ENCODE results near the gene LSM12.
"Not testable (repeated sequence)": the region's sequence is repeated elsewhere in the genome, so short reads cannot be mapped to it uniquely, and the experiment has no call there.

The LSM12 gene

DNA sequence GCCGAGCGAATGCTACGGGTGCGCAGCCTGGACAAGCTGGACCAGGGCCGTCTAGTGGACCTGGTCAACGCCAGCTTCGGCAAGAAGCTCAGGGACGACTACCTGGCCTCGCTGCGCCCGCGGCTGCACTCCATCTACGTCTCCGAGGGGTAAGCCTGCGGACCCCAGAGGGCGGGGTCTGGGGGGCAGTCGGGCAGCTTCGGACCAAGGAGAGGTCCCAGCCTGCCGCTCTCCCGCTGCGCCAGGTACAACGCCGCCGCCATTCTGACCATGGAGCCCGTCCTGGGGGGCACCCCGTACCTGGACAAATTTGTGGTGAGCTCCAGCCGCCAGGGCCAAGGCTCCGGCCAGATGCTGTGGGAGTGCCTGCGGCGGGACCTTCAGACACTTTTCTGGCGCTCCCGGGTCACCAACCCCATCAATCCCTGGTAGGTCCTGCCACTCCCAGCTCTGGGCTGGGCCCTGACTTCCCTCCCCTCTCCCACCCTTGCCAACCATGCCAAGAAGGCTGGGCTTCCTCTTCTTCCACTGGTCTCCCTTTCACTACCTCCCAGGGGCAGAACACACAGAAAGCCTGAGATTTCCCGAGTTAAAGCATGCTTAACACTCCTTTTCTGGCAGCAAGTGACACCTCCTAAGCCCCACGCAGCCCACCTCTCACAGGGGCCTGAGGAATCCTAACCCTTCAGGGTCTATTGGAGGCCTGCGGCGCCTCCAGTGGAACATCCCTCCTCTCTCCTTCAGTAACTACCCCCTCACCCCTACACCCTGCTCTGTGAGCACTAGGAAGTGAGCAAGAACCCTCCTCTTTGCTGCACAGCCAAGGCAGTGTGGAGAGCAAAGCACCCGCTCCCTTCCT lies 58.9 kb downstream of the LSM12 start:
- DNase-seq (ENCODE audit: low spot score) = no peak

DNA sequence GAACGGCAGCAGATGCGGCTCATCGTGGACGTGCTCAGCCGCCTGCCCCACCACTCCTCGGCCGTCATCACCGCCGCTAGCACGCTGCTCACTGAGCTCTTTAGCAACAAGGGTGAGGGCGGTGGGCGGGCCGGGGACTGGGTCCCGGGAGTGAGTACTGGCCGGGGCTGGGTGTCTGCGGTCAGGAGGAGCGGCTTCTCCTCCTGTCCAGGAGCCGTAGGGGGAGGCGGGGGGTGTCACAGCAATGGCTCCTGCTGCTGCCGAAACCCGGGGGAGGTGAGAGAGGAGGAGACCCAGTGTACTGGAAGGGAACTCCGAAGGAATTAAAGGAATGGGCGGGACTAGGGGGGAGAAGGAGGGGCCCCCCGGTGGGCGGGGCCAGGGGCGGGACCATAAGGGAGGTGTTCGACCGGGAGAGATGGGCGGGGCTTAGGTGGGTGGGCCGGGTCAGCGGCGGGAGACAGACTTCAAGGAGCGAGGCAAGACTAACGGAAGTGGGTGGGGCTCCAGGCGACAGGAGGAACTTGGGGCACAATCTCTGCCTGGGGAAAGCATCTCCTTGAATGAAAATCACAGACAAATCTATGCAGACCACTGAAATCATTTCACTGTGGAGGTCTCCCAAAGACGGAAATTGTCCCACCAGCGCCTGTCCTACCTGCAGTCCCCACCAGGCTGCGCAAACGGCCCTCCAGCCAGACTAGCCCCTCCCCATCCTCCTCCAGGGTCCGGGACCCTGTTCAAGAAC lies 59.7 kb downstream of the LSM12 start:
- DNase-seq (ENCODE audit: low spot score) = peak; percentile 98

DNA sequence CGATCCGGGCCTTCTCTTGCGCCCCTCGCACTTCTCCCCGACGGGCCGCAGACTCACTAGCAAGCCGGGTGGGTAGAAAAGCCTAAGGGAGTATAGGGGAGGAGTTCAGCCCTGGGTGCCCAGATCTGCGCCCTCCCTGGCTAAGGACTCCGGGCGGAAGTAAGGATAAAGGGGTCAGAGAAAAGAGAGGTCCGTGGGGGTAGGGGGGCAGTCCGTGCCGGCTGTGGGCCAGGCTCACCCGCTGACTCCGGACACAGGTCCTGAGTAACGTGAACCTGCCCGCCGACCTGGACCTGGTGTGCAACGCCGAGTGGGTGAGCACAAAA lies 60.2 kb downstream of the LSM12 start:
- DNase-seq (ENCODE audit: low spot score) = no peak

DNA sequence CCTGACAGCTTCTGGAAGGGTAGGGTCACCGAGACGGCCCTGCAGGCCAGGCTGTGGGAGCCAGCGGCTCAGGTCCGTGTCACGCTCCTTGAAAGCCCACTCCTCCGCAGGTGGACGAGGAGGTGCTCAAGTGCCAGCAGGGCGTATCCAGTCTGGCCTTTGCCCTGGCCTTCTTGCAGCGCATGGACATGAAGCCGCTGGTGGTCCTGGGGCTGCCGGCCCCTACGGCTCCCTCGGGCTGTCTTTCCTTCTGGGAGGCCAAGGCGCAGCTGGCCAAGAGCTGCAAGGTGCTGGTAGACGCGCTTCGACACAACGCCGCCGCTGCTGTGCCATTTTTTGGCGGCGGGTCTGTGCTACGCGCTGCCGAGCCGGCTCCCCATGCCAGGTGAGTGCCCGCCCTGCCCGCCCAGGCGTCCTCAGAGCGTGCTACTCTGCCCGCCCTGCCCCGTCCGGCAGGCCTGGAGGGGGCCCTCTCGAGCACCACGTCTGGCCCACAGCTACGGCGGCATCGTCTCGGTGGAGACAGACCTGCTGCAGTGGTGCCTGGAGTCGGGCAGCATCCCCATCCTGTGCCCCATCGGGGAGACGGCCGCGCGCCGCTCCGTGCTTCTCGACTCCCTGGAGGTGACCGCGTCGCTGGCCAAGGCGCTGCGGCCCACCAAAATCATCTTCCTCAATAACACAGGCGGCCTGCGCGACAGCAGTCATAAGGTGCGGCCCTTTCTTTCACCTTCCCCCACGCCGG lies 60.8 kb downstream of the LSM12 start:
- DNase-seq (ENCODE audit: low spot score) = peak; percentile 74

DNA sequence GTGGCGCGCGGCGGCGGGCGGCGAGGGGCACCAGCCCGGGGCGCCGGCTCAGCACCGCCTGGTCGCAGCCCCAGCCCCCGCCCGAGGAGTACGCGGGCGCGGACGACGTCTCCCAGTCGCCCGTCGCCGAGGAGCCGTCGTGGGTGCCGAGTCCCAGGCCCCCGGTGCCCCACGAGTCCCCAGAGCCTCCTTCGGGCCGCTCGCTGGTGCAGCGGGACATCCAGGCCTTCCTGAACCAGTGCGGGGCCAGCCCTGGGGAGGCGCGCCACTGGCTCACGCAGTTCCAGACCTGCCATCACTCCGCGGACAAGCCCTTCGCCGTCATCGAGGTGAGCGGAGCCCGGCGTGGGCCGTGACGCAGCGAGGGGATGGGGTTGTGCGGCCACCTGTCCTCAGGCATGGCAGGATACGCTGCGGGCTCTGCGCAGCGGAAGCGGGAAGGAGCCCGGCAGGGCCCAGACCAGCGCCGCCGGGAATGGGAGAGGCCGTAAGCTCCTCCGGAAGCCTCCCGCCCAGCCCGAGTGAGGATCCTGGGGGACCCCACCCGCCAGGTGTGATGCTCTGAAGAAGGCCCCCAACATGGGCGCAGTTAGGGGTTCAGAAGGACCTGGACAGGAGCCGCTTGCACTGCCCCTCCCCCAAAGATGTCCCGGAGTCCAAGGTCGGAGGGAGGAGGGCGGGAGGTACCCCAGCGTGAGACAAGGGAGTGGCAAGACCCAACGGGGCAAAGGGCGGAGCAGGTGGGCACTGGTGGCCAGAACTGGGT lies 61.5 kb downstream of the LSM12 start:
- DNase-seq (ENCODE audit: low spot score) = peak; percentile 50

DNA sequence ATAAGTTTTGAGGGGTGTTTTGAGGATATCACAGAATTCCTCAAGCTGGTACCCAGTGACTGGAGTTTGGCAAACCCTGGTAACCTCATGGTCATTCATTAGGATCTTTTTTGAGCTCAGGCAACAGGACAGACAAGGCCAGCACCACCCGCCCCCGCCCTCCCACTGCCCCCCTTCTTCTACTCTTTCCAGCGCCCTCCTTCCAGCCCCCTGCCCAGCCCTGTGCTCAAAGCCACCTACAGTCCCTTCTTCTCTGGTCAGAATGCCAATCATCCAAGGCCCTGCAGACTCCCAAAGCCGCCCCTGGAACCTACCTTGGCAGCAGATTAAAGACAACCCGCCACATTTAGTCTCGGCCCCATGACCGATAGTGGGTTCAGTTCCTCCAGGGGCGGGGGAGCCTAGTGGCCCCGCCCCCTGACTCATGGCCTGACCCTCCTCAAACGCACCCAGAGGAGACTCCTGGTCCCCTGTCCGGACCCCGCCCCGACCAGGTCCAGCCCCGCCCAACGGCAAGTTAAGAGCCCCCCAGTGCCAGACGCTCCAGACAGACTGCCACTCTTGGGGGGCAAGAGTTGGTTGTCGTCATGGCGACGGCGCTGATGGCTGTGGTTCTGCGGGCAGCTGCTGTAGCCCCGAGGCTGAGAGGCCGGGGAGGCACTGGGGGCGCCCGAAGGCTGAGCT lies 62.3 kb downstream of the LSM12 start, which contains the start of gene NAGS:
Gene NAGS, plus strand, starts transcription at position 546 of the 684 bp plus-strand sequence. Its CDS starts 42 bp downstream, at position 588.
- DNase-seq (ENCODE audit: low spot score) = peak; percentile 27

DNA sequence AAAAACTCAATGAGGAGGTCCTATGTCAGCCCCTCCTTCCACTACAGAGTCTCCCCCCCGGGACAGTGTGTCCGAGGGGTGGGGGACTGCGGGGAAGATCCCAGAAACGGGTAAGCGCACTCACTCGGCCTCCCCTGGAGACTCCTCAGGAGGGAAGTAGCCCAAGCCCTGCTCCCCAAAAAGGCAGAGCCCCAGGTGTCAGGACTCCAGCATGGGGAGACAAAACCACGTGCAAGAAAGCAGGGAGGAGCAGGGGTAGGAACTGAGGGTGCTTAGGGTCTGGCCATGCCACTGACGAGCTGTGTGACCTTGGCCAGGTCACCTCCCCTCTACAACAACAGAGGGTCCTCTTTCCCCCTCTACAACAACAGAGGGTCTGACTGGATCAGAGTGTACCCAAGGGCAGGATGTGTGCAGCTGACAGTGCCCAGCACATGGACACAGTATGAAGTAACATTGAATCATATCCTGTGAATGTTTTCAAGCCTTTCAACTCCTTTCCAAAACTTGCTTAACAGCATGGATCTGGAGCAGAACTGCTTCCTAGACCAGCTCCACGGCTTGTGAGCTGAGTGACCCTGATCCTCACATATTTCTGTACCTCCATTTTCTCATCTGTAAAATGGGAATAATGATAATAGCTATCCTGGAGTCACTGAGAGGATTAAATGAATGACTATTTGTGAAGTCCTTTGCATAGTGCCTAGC lies 64.2 kb downstream of the LSM12 start:
- DNase-seq (ENCODE audit: low spot score) = peak; percentile 66

DNA sequence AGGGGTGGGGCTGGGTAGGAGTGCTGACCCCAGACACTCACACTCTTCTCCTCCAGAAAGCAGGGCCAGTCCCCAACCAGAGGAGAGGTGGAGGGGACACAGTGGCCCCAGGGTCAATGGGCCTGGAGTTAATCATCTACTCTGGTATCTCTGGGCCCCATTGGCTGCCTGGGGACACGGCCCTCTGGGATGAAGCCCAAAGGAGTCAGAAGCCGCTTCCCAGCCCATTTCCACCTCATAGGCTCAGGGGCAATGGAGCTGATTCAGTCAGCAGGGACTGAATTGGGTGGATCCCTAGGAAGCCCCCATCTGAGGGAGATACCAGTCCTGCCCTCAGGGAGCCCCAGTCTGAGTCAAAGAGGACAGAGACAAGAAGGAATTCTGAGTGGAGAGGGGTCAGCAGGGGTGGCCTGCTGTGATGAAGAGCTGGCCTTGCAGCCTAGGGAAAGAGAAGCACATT lies 65.0 kb downstream of the LSM12 start:
- no peak for DNase-seq (ENCODE audit: low spot score)

DNA sequence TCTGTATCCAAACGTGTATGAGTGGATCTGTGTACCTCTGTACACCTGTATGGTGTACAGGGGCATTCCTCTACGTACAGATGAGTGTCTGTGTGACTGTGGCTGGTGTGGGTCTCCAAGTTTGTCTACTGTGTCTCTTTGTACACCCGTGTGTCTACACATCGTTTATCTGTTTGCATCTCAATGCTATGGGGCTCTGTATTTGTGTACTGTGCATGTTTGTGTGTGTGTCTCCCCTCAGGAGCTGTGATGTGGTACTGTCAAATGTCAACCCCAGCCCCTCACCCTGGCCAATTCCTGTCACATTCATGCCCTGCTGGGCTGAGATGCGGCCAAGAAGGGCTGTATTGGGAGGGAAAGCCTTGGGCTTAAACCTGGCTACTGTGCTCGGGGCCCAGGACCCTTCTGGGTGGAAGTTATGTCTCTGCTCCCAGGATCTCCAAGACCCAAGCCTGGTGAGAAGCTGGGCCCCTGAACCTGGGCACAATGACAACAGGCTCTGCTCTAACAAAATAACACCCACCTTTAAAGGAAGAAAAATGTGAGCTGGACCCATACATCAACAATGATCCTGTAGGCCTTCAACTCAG lies 65.5 kb downstream of the LSM12 start:
- DNase-seq (ENCODE audit: low spot score) = no peak

DNA sequence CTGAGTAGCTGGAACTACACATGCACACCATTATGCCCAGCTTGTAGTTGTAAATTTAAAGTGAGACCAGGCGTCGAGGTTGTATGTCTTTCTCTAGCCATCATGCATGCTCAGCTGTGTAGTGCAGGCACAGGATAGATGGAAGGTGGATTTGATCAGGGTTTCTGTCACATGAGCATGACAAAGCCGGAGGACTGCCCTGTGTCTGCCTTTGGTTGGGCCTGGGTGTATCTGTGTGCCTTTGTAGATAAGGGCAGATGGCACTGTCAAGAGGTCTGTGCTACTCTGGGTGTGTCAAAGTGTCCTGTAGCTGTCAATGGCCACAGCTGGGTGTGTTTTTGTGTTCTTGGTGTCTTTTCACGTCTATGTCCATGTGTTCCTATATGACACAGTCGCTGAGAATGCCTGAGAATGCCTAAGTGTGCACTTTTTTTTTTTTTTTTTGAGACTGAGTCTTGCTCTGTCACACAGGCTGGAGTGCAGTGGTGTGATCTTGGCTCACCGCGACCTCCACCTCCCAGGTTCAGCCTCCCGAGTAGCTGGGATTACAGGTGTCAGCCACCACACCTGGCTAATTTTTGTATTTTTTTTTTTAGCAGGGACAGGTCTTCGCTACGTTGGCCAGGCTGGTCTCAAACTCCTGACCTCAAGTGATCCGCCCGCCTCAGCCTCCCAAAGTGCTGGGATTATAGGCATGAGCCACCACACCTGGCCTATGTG lies 66.2 kb downstream of the LSM12 start:
- DNase-seq (ENCODE audit: low spot score) = no peak

DNA sequence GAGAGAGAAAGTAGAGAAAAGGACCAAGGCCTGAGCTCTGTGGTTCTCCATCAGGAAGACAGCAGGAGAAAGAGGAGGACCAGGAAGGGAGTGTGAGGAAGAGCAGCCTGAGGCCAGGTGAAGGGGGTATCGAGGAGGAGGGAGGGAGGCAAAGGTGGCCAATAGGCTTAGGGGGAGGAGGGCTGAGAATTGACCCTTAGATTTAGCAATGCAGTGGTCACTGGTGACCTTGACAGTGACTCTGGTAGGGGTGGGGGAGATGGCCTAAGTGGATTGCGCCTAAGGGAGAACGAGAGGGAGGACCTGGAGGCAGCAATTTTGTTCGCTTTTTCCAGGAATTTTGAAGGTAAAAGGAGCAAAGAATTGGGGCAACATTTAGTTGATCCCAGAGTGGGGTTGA lies 67.4 kb downstream of the LSM12 start:
- no peak for DNase-seq (ENCODE audit: low spot score)

DNA sequence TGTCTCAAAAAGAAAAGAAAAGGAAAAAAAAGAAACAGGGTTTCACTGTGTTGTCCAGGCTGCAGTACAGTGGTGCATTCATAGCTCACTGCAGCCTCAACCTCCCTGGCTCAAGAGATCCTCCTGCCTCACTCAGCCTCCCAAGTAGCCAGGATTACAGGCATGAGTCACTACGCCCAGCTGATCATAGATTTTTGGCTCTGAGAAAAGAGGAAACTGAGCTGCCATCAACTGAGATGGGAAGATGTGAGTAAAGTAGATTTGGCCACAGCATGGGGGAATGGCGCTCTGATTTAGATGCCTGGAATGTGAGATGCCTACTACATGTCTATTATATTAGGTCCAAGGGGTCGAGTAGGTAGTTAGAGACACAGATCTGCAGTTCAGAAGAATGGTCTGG lies 67.9 kb downstream of the LSM12 start:
- peak; percentile 30 for DNase-seq (ENCODE audit: low spot score)

DNA sequence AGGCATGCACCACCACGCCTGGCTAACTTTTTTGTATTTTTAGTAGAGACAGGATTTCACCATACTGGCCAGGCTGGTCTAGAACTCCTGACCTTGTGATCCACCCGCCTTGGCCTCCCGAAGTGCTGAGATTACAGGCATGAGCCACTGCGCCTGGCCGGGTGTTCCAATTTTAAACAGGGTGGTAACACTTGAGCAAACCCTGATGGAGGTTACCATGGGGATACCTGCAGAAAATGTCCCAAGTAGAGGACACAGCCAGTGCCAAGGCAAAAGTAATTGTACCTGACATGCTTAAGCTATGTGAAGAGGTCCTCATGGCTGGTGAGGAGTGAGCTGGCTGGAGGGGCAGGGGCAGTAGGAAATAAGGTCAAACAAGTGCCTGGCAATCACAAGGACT lies 69.3 kb downstream of the LSM12 start:
- not testable (repeated sequence) for DNase-seq (ENCODE audit: low spot score)

DNA sequence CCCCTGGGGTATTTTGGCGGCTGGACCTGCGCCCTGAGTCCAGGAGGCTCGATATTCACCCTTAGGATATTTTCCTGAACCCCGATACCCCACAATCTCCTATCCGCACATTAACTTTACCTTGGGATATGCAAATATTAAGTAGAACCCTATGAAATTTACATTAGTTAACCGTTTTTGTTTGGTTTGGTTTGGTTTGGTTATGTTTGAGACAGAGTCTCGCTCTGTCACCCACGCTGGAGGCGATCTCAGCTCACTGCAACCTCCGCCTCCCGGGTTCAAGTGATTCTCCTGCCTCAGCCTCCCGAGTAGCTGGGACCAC lies 71.4 kb downstream of the LSM12 start:
- no peak for DNase-seq (ENCODE audit: low spot score)

DNA sequence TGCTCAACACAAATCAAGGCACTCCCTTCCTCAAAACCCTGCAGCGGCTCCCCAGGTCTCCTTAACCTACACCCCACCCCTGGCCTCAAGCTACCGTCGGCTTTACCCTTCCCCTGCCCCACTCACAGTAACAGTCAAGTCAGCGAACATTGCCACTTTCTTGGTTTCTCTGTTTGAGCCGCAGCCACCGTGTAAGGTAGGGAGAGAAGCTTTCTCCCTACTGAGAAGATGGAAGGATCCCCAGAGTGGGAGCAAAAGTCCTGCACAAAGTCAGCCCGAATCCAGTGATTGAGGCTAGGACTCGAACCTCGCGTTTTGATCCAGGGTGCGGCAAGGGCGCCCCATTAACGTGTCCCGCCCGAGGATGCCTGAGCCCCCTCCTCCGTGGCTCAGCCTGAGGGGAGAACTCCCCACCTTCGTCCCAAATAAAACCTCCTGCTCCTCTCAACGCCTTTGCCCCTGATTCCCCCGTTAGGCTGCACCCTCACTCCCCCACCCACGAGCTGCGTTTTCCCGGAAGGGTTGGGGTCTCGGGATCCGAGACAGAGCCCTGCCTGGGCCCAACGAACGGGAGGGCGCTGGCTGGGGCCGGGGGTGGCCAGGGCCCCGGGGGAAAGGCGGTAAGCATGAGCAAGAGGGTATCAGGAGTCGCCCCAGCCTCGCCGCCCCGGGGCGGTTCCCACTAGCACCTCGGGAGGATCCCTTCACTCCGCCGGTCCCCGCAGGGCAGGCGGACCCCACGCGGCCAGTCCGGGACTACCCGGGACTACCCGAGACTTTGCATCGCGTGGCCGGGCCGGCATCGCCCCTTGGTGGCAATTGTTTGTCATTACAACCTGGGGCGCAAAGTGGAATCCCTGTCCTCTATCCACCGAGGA lies 72.0 kb downstream of the LSM12 start:
- DNase-seq (ENCODE audit: low spot score) = peak; percentile 62

DNA sequence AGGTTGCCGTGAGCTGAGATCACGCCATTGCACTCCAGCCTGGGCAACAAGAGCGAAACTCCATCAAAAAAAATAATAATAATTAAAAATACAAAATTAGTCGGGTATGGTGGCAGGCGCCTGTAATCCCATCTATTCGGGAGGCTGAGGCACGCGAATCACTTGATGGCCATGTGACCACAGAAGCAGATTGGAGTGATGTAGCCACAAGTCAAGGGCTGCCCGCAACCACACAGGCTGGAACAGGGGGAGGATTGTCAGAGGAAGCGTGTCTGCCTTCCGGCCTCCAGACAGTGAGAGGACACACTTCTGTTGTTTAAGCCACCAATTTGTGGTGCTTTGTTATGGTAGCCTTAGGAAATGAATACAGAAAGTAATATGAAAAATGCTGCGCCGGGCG lies 73.8 kb downstream of the LSM12 start:
- DNase-seq (ENCODE audit: low spot score) = no peak

DNA sequence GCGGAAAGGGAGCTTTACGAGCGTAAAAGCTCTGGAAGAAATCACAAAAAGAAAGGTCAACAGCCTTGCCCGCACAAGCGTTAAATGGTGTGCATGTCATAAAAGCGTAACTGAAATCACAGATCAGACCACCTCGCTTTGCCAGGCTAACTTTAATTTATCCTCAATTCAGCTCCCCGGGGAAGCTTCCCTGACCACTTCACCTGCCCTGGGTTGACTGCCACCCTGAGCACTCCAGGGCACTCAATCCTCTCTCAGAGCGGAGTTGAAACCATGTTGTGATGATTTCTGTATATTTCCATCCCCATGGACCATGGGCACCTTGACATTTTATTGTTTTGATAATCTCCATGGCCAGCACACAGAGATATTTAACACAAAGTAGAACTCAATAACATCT lies 78.2 kb downstream of the LSM12 start:
- no peak for DNase-seq (ENCODE audit: low spot score)

DNA sequence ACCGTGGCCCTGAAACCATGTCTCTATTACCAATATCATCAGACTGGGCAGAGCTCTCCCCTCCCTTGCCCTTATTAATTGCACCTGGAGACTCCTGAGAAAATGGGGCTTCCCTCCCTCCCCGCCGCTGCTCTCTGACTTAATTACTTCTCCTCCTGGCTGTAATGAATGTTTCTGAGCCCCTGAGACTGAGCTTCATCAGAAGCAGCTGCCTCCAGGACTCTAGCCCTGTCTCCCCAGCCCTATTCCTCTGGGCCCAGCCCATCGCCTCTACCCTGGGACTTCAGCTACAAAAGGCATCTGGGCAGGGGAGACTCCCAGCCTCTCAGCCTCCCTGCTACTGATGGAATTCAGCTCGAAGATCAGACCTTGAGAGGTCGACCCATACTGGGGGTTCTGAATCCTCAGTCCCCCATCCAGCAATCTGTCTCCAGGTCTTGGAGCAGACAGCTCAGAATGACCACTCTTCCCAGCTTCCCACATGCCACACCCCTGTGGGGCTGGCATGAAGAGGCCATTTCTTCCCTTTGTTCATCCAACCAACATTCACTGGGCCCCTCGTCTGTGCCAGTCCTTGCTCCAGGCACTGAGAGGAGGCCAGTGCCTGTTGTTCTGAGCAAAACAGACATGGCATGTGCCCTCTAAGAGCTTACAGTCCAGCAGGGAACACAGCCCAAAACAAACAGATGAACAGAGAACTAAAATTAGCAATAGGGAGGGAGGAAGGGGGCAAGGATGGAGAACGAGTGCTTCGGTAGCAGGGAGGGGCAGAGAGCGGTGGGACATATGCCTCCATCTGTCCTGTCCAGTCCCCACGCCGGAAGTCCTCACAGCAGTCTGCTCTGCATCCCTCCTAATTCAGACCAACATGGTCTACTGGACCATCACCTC lies 79.1 kb downstream of the LSM12 start:
- no peak for DNase-seq (ENCODE audit: low spot score)

Measured in kidney tubule cell (primary cell).